HEK293 (cell line): ENCODE data around the gene ANKH.

Experiments
- ATF2 ChIP-seq: fragments of 450-650 bp; formaldehyde crosslinking; IDR thresholded peaks from 2 replicates; pipeline ENCODE4 v1.5.1; 2016; ENCODE audit warnings: missing biosample characterization, missing genetic modification characterization, low read depth
- BCL6B ChIP-seq: fragments of 450-650 bp; formaldehyde crosslinking; IDR thresholded peaks from 2 replicates; pipeline ENCODE4 v1.5.1; 2017; ENCODE audit warnings: missing biosample characterization, missing genetic modification characterization
- CTCF ChIP-seq: fragments of 450-650 bp; formaldehyde crosslinking; IDR thresholded peaks from 2 replicates; pipeline ENCODE4 v1.5.1; 2016; ENCODE audit warnings: missing biosample characterization, missing genetic modification characterization
- EGR2 ChIP-seq: fragments of 450-650 bp; formaldehyde crosslinking; IDR thresholded peaks from 2 replicates; pipeline ENCODE4 v1.5.1; 2016; ENCODE audit warnings: low read depth, missing biosample characterization, missing genetic modification characterization
- IKZF3 ChIP-seq: fragments of 450-650 bp; IDR thresholded peaks from 2 replicates; pipeline ENCODE4 v1.5.0; 2018; ENCODE audit warnings: missing biosample characterization, mild to moderate bottlenecking, missing genetic modification characterization, moderate library complexity
- OSR2 ChIP-seq: fragments of 450-650 bp; formaldehyde crosslinking; IDR thresholded peaks from 2 replicates; pipeline ENCODE4 v1.5.1; 2016; ENCODE audit warnings: missing biosample characterization, missing genetic modification characterization
- PBX3 ChIP-seq: sonication (generic); formaldehyde crosslinking; IDR thresholded peaks from 2 replicates; pipeline ENCODE4 v1.8.1; 2022; ENCODE audit warnings: mild to moderate bottlenecking, moderate library complexity, missing genetic modification reagents
- REST ChIP-seq: fragments of 450-650 bp; formaldehyde crosslinking; IDR thresholded peaks from 2 replicates; pipeline ENCODE4 v1.5.1; 2016; ENCODE audit warnings: missing biosample characterization, missing genetic modification characterization
- ZBTB21 ChIP-seq: fragments of 450-650 bp; formaldehyde crosslinking; IDR thresholded peaks from 2 replicates; pipeline ENCODE4 v1.5.1; 2017; ENCODE audit warnings: missing biosample characterization, missing genetic modification characterization
- ZNF24 ChIP-seq: fragments of 450-650 bp; formaldehyde crosslinking; IDR thresholded peaks from 2 replicates; pipeline ENCODE4 v1.5.1; 2016; ENCODE audit warnings: missing biosample characterization, missing genetic modification characterization
- ZNF274 ChIP-seq, 2 experiments: fragments of 200-500 bp in 1 of 2; fragments of 450-650 bp in 1 of 2; sonication (Bioruptor generic) in 1 of 2; formaldehyde crosslinking in 1 of 2; IDR thresholded peaks; 2 replicates each; pipeline versions ENCODE4 v1.5.1 to v1.6.1; 2014 to 2016; ENCODE audit warnings: borderline replicate concordance in 1 of 2, inconsistent platforms in 1 of 2, low read length in 1 of 2, missing biosample characterization in 1 of 2, missing genetic modification characterization in 1 of 2
- ZNF335 ChIP-seq: fragments of 450-650 bp; formaldehyde crosslinking; conservative IDR thresholded peaks from 2 replicates; pipeline ENCODE4 v1.5.1; 2016; ENCODE audit warnings: missing biosample characterization, missing genetic modification characterization
- ZNF354C ChIP-seq: fragments of 450-650 bp; formaldehyde crosslinking; IDR thresholded peaks from 2 replicates; pipeline ENCODE4 v1.5.1; 2016; ENCODE audit warnings: missing biosample characterization, missing genetic modification characterization, low read depth, borderline replicate concordance
- ZNF48 ChIP-seq: fragments of 450-650 bp; formaldehyde crosslinking; IDR thresholded peaks from 2 replicates; pipeline ENCODE4 v1.5.1; 2016; ENCODE audit warnings: missing biosample characterization, missing genetic modification characterization

- TF ChIP-seq ATF2 (no peak), PBX3 (CRISPR knock-in tag) (no peak), REST (tag by site-specific recombination) (no peak), ZNF354C (tag by site-specific recombination) (no peak), CTCF (tag by site-specific recombination) (no peak), ZNF274 (IDR thresholded peaks at IDR 0.05; ENCODE audit: low read length) (no peak), ZNF274 (tag by site-specific recombination; IDR thresholded peaks at IDR 0.05; ENCODE audit: borderline replicate concordance) (no peak), OSR2 (tag by site-specific recombination) (no peak), ZNF335 (tag by site-specific recombination) (no peak), BCL6B (tag by site-specific recombination) (no peak), EGR2 (tag by site-specific recombination) (no peak), IKZF3 (tag by site-specific recombination) (no peak), ZBTB21 (tag by site-specific recombination) (no peak), ZNF48 (no peak), ZNF24 (tag by site-specific recombination) (no peak)
Measured at GRCh38 chr5:14801792-14802191, 69.8 kb downstream of the ANKH start.
